ENCODE data around the gene KCP.

DNA sequence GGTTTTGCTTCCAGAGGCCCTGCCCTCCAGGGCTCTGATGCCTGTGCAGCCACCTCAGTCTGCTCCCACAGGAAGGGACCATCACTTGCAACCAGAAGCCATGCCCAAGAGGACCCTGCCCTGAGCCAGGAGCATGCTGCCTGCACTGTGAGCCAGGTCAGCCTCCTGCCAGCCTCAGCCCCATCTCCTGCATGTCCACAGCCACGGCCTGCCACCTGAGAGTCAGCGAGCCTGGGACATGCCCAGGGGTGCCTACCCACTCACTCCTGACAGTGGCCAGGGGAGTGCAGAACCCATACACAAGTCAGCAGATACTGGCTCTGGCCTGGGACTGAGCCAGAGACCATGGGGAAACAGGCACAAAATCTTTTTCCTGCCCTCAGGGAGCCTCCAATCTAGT, 6.6 kb upstream of the KCP start:
- TF ChIP-seq POLR2A (IDR thresholded peaks at IDR 0.05): no peak
- TF ChIP-seq, protein P1, sequence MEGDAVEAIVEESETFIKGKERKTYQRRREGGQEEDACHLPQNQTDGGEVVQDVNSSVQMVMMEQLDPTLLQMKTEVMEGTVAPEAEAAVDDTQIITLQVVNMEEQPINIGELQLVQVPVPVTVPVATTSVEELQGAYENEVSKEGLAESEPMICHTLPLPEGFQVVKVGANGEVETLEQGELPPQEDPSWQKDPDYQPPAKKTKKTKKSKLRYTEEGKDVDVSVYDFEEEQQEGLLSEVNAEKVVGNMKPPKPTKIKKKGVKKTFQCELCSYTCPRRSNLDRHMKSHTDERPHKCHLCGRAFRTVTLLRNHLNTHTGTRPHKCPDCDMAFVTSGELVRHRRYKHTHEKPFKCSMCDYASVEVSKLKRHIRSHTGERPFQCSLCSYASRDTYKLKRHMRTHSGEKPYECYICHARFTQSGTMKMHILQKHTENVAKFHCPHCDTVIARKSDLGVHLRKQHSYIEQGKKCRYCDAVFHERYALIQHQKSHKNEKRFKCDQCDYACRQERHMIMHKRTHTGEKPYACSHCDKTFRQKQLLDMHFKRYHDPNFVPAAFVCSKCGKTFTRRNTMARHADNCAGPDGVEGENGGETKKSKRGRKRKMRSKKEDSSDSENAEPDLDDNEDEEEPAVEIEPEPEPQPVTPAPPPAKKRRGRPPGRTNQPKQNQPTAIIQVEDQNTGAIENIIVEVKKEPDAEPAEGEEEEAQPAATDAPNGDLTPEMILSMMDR (IDR thresholded peaks at IDR 0.05): no peak

Measured in esophagus squamous epithelium (tissue), 4 donors.